Measurements from ENCODE around the gene ARVCF. TPM values are rescaled to one million over a fixed set of nuclear protein-coding genes. Genes with fewer than 3 reads are reported as not detected.
A peak's percentile ranks its signal among the peaks of the same experiment; 100 is the strongest.

Gene ARVCF
- total and polyA plus RNA-seq, 9 of the 15 experiments (the other 6 are each of a cell fraction or from before 2014, with no cell fraction given), result 0.03 to 97.4 (median 15.6) TPM

- TF ChIP-seq ZNF511 (CRISPR knock-in tag; IDR thresholded peaks at IDR 0.05) (no peak), ZNF507 (tag; conservative IDR thresholded peaks at IDR 0.05) (no peak)
Measured at GRCh38 chr22:20060700-20061480, 44.3 kb upstream of the ARVCF start (continued).

DNA sequence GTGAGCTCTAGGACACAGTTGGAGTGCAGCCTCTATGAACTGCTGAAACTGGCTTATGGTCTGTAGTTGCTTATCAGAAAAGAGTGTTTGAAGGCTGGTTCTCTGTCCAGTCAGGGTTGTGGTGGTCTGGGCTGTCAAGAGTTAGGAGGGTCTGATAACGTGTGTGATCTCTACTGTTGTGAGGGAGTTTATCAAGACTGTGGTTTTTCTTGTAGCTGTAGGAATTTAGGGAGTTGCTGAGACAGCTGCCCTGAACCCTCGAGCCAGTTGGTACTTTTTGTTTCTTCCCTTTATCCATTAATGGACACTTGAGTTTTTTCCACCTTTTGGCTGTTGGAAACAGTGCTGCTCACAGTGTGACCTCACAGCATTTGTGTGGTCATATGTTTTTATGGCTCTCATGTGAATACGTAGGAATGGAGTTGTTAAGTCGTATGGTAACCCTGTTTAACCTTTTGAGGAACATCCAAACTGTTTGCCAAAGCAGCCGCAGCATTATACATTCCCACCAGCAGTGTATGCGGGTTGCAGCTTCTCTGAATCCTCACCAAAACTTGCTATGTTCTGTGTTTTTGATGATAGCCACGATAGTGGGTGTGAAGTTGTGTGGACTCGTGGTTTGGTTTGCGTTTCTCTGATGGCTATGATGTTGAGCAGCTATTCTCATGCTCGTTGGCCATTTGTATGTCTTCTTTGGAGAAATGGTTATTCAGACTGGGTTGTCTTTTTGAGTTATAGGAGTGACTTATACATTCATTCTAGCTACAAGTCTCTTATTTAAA lies 42.6 kb upstream of the ARVCF start:
- in situ Hi-C loops (cut with MboI) (no loop called here), intact Hi-C loops (cut with micrococcal nuclease) (loop anchor here (1.0 to 2.0 kb wide), 3 partner anchors 22 to 58 kb away; partner anchors contain the start of genes DGCR8, TANGO2 and TRMT2A)
- Histone ChIP-seq H3K9me3 (replicated peaks; ENCODE audit: control insufficient read depth, insufficient read depth, low read depth, low read length) (no peaks in the 10 kb centered on the region), H3K9ac (ENCODE audit: insufficient read depth in 1 of 2, low read depth in 2 of 2, low read length in 2 of 2) (peak overlapping the region; percentile 1 to 52; a peak in 3 of 4 replicates), H3K36me3 (ENCODE audit: control insufficient read depth, insufficient read depth, low read length) (peaks cover 80% of the 10 kb centered on the region), H3K79me2 (ENCODE audit: control insufficient read depth, insufficient read depth, low read length) (peaks cover 16% of the 10 kb centered on the region; the same call in 2 of the 3 replicates), H3K4me1 (replicated peaks in 1 of 2; ENCODE audit: control insufficient read depth in 2 of 2, insufficient read depth in 2 of 2, low read length in 2 of 2) (peaks cover 28 to 90% of the 10 kb centered on the region in 2 experiments), H3K27ac (ENCODE audit: extremely low read depth, low read depth, low read length) (peak overlapping the region; percentile 71), H2AFZ (ENCODE audit: low read depth, low read length) (peak overlapping the region; percentile 27), H3K27me3 (ENCODE audit: control insufficient read depth in 2 of 2, insufficient read depth in 2 of 2, low read length in 2 of 2) (no peaks in the 10 kb centered on the region), H3K4me2 (ENCODE audit: insufficient read depth, low read length) (peak overlapping the region; percentile 81), H3K9me1 (ENCODE audit: control insufficient read depth, insufficient read depth, low read length) (peaks cover 28% of the 10 kb centered on the region), H4K20me1 (replicated peaks; ENCODE audit: control insufficient read depth, insufficient read depth, low read length) (peaks cover 14% of the 10 kb centered on the region; the same call in 1 of the 2 replicates), H3K4me3 (peak overlapping the region; percentile 1; the same call in 1 of the 2 replicates)
- ChIA-PET POLR2A (interaction anchor here (0.5 to 5.0 kb wide), 30 partner anchors 11 to 648 kb away, joined by 3 to 77 read pairs (median 4); partner anchors contain the start of genes DGCR8, RANBP1, TANGO2 and TRMT2A), CTCF (ENCODE audit: low intra/inter-chr PET ratio) (no interaction called here)
- 2% methylated on average over 10 of the region's 10 CpGs for WGBS (ENCODE audit: insufficient coverage, low coverage, missing lambda C conversion rate)
- ATAC-seq, result peak; percentile 83
- peak; percentile 73 to 90 (median 80) for DNase-seq (ENCODE audit: extremely low read depth in 1 of 4, low spot score in 3 of 4)
- FAIRE-seq, result peak; percentile 95
- BruUV-seq (replicated peaks), result TSS peak; percentile 25
- TF ChIP-seq NCOR1 (IDR thresholded peaks at IDR 0.05) (no peak), PHB (CRISPR knock-in tag; IDR thresholded peaks at IDR 0.05) (no peak), ARID1B (IDR thresholded peaks at IDR 0.05) (no peak), TARDBP (IDR thresholded peaks at IDR 0.05) (peak; percentile 24; the same call in 1 of the 2 replicates), ZFP91 (CRISPR knock-in tag; IDR thresholded peaks at IDR 0.05) (no peak), NR3C1 (CRISPR knock-in tag; IDR thresholded peaks at IDR 0.05) (no peak), SNIP1 (IDR thresholded peaks at IDR 0.05; ENCODE audit: low read depth) (peak; percentile 31; the same call in 1 of the 2 replicates)
- TF ChIP-seq, protein P1, sequence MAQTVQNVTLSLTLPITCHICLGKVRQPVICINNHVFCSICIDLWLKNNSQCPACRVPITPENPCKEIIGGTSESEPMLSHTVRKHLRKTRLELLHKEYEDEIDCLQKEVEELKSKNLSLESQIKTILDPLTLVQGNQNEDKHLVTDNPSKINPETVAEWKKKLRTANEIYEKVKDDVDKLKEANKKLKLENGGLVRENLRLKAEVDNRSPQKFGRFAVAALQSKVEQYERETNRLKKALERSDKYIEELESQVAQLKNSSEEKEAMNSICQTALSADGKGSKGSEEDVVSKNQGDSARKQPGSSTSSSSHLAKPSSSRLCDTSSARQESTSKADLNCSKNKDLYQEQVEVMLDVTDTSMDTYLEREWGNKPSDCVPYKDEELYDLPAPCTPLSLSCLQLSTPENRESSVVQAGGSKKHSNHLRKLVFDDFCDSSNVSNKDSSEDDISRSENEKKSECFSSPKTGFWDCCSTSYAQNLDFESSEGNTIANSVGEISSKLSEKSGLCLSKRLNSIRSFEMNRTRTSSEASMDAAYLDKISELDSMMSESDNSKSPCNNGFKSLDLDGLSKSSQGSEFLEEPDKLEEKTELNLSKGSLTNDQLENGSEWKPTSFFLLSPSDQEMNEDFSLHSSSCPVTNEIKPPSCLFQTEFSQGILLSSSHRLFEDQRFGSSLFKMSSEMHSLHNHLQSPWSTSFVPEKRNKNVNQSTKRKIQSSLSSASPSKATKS (CRISPR knock-in tag; IDR thresholded peaks at IDR 0.05), result 0 out of 2 replicates have a peak, but pooled peaks have one; percentile 9
- TF ChIP-seq, protein P2, sequence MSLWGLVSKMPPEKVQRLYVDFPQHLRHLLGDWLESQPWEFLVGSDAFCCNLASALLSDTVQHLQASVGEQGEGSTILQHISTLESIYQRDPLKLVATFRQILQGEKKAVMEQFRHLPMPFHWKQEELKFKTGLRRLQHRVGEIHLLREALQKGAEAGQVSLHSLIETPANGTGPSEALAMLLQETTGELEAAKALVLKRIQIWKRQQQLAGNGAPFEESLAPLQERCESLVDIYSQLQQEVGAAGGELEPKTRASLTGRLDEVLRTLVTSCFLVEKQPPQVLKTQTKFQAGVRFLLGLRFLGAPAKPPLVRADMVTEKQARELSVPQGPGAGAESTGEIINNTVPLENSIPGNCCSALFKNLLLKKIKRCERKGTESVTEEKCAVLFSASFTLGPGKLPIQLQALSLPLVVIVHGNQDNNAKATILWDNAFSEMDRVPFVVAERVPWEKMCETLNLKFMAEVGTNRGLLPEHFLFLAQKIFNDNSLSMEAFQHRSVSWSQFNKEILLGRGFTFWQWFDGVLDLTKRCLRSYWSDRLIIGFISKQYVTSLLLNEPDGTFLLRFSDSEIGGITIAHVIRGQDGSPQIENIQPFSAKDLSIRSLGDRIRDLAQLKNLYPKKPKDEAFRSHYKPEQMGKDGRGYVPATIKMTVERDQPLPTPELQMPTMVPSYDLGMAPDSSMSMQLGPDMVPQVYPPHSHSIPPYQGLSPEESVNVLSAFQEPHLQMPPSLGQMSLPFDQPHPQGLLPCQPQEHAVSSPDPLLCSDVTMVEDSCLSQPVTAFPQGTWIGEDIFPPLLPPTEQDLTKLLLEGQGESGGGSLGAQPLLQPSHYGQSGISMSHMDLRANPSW (CRISPR knock-in tag; IDR thresholded peaks at IDR 0.05), result 0 out of 2 replicates have a peak, but pooled peaks have one; percentile 25

Data from K562 (cell line).